ENCODE measurements around the gene BTBD2.

The BTBD2 gene

GRCh38 chr19:2043961-2044708, 28.6 kb upstream of the BTBD2 start:
- Histone ChIP-seq H2AFZ (ENCODE audit: insufficient read depth, low read length, poor library complexity) (no peak overlapping the region), H3K4ac (ENCODE audit: low read depth, low read length) (no peak overlapping the region), H3K23ac (ENCODE audit: low read length) (no peak overlapping the region), H3K27me3 (ENCODE audit: insufficient read depth, low read length) (no peaks in the 10 kb centered on the region), H2BK5ac (ENCODE audit: low read depth, low read length, poor library complexity) (no peak overlapping the region), H3K79me2 (ENCODE audit: control insufficient read depth, insufficient read depth, low read length, poor library complexity) (peaks cover 8% of the 10 kb centered on the region), H4K91ac (ENCODE audit: low read depth, low read length) (no peak overlapping the region), H2BK12ac (ENCODE audit: low read length) (no peak overlapping the region), H3K4me1 (ENCODE audit: control insufficient read depth in 1 of 2, insufficient read depth in 2 of 2, low read length in 2 of 2) (peaks cover 21 to 25% of the 10 kb centered on the region in 2 experiments), H2BK120ac (ENCODE audit: insufficient read depth, low read length, poor library complexity) (no peak overlapping the region), H2AK5ac (ENCODE audit: low read length) (no peak overlapping the region), H3K9me3 (ENCODE audit: insufficient read depth, low read depth, low read length) (peaks cover 1% of the 10 kb centered on the region), H3K27ac (ENCODE audit: low read depth, low read length) (no peak overlapping the region), H3K4me3 (ENCODE audit: low read depth, low read length) (no peak overlapping the region), H3K9ac (ENCODE audit: low read length) (no peak overlapping the region), H3K79me1 (ENCODE audit: low read length) (peaks cover 13% of the 10 kb centered on the region), H3K4me2 (ENCODE audit: low read length) (no peak overlapping the region), H4K12ac (ENCODE audit: low read depth, low read length) (no peak overlapping the region), H3K14ac (ENCODE audit: low read length) (no peak overlapping the region), H4K8ac (ENCODE audit: low read depth, low read length) (no peak overlapping the region), H3K36me3 (ENCODE audit: control insufficient read depth in 1 of 2, insufficient read depth in 2 of 2, low read length in 2 of 2) (peaks cover 77 to 79% of the 10 kb centered on the region in 2 experiments), H3K18ac (ENCODE audit: low read length) (no peak overlapping the region)
- no CpG with 5 or more reads among the region's 11 CpGs for WGBS (ENCODE audit: extremely low coverage, insufficient coverage, insufficient read length)
- DNase-seq, result no peak

- peaks cover 17 to 20% of the 10 kb centered on the region in 2 experiments for H3K4me1 ChIP-seq (ENCODE audit: control insufficient read depth in 1 of 2, insufficient read depth in 2 of 2, low read length in 2 of 2)
- H3K36me3 ChIP-seq (ENCODE audit: control insufficient read depth in 1 of 2, insufficient read depth in 2 of 2, low read length in 2 of 2), result peaks cover 78 to 80% of the 10 kb centered on the region in 2 experiments
- peaks cover 4% of the 10 kb centered on the region for H3K79me2 ChIP-seq (ENCODE audit: control insufficient read depth, insufficient read depth, low read length, poor library complexity)
- H2AK5ac ChIP-seq (ENCODE audit: low read length), result no peak overlapping the region
- no peak overlapping the region for H2BK12ac ChIP-seq (ENCODE audit: low read length)
- no peak overlapping the region for H3K18ac ChIP-seq (ENCODE audit: low read length)
- H3K79me1 ChIP-seq (ENCODE audit: low read length), result peaks cover 13% of the 10 kb centered on the region
- no peak overlapping the region for H3K23ac ChIP-seq (ENCODE audit: low read length)
- no peak for DNase-seq
- H2BK120ac ChIP-seq (ENCODE audit: insufficient read depth, low read length, poor library complexity), result no peak overlapping the region
- H2BK5ac ChIP-seq (ENCODE audit: low read depth, low read length, poor library complexity), result no peak overlapping the region
- no peak overlapping the region for H4K12ac ChIP-seq (ENCODE audit: low read depth, low read length)
- no peak overlapping the region for H3K27ac ChIP-seq (ENCODE audit: low read depth, low read length)
- no peak overlapping the region for H3K4me2 ChIP-seq (ENCODE audit: low read length)
- H3K4ac ChIP-seq (ENCODE audit: low read depth, low read length), result no peak overlapping the region
- no peak overlapping the region for H4K8ac ChIP-seq (ENCODE audit: low read depth, low read length)
- H3K9me3 ChIP-seq (ENCODE audit: insufficient read depth, low read depth, low read length), result peaks cover 1% of the 10 kb centered on the region
- H3K4me3 ChIP-seq (ENCODE audit: low read depth, low read length), result no peak overlapping the region
- no peak overlapping the region for H2AFZ ChIP-seq (ENCODE audit: insufficient read depth, low read length, poor library complexity)
- H3K9ac ChIP-seq (ENCODE audit: low read length), result no peak overlapping the region
- no CpG with 5 or more reads among the region's 9 CpGs for WGBS (ENCODE audit: extremely low coverage, insufficient coverage, insufficient read length)
- H3K14ac ChIP-seq (ENCODE audit: low read length), result no peak overlapping the region
- H4K91ac ChIP-seq (ENCODE audit: low read depth, low read length), result no peak overlapping the region
- H3K27me3 ChIP-seq (ENCODE audit: insufficient read depth, low read length), result no peaks in the 10 kb centered on the region
Observed at GRCh38 chr19:2043251-2043641, 27.7 kb upstream of the BTBD2 start.

- peak in 1 of 2 donors; percentile 55 for DNase-seq
- Histone ChIP-seq H3K4me2 (ENCODE audit: low read length) (peak overlapping the region; percentile 51), H3K18ac (ENCODE audit: low read length) (peak overlapping the region; percentile 85), H3K79me2 (ENCODE audit: control insufficient read depth, insufficient read depth, low read length, poor library complexity) (peaks cover 4% of the 10 kb centered on the region), H3K9me3 (ENCODE audit: insufficient read depth, low read depth, low read length) (peaks cover 1% of the 10 kb centered on the region), H4K8ac (ENCODE audit: low read depth, low read length) (peak overlapping the region; percentile 94), H4K91ac (ENCODE audit: low read depth, low read length) (peak overlapping the region; percentile 98), H2BK120ac (ENCODE audit: insufficient read depth, low read length, poor library complexity) (peak overlapping the region; percentile 73), H2BK5ac (ENCODE audit: low read depth, low read length, poor library complexity) (peak overlapping the region; percentile 81), H3K27me3 (ENCODE audit: insufficient read depth, low read length) (no peaks in the 10 kb centered on the region), H3K14ac (ENCODE audit: low read length) (peak overlapping the region; percentile 83), H3K27ac (ENCODE audit: low read depth, low read length) (peak overlapping the region; percentile 82), H3K36me3 (ENCODE audit: control insufficient read depth in 1 of 2, insufficient read depth in 2 of 2, low read length in 2 of 2) (peaks cover 77 to 79% of the 10 kb centered on the region in 2 experiments), H3K9ac (ENCODE audit: low read length) (no peak overlapping the region), H4K12ac (ENCODE audit: low read depth, low read length) (peak overlapping the region; percentile 71), H2AFZ (ENCODE audit: insufficient read depth, low read length, poor library complexity) (peak overlapping the region; percentile 66), H3K79me1 (ENCODE audit: low read length) (peaks cover 13% of the 10 kb centered on the region), H2AK5ac (ENCODE audit: low read length) (peak overlapping the region; percentile 95), H3K23ac (ENCODE audit: low read length) (no peak overlapping the region), H2BK12ac (ENCODE audit: low read length) (peak overlapping the region; percentile 88), H3K4me1 (ENCODE audit: control insufficient read depth in 1 of 2, insufficient read depth in 2 of 2, low read length in 2 of 2) (peaks cover 15 to 17% of the 10 kb centered on the region in 2 experiments), H3K4me3 (ENCODE audit: low read depth, low read length) (no peak overlapping the region), H3K4ac (ENCODE audit: low read depth, low read length) (peak overlapping the region; percentile 61)
- no CpG with 5 or more reads among the region's 29 CpGs for WGBS (ENCODE audit: extremely low coverage, insufficient coverage, insufficient read length)
Observed at GRCh38 chr19:2042485-2043250, 27.2 kb upstream of the BTBD2 start.

- peak; percentile 95 to 96 for DNase-seq
- H4K91ac ChIP-seq (ENCODE audit: low read depth, low read length), result peak overlapping the region; percentile 98
- H3K79me1 ChIP-seq (ENCODE audit: low read length), result peaks cover 13% of the 10 kb centered on the region
- peak overlapping the region; percentile 88 for H2BK12ac ChIP-seq (ENCODE audit: low read length)
- no peaks in the 10 kb centered on the region for H3K27me3 ChIP-seq (ENCODE audit: insufficient read depth, low read length)
- peak overlapping the region; percentile 61 for H3K4ac ChIP-seq (ENCODE audit: low read depth, low read length)
- H2BK5ac ChIP-seq (ENCODE audit: low read depth, low read length, poor library complexity), result peak overlapping the region; percentile 81
- H3K79me2 ChIP-seq (ENCODE audit: control insufficient read depth, insufficient read depth, low read length, poor library complexity), result peaks cover 4% of the 10 kb centered on the region
- peaks cover 1% of the 10 kb centered on the region for H3K9me3 ChIP-seq (ENCODE audit: insufficient read depth, low read depth, low read length)
- peak overlapping the region; percentile 53 for H3K4me2 ChIP-seq (ENCODE audit: low read length)
- peak overlapping the region; percentile 71 for H4K12ac ChIP-seq (ENCODE audit: low read depth, low read length)
- peak overlapping the region; percentile 73 for H2BK120ac ChIP-seq (ENCODE audit: insufficient read depth, low read length, poor library complexity)
- peak overlapping the region; percentile 8 for H3K4me3 ChIP-seq (ENCODE audit: low read depth, low read length)
- H3K36me3 ChIP-seq (ENCODE audit: control insufficient read depth in 1 of 2, insufficient read depth in 2 of 2, low read length in 2 of 2), result peaks cover 76 to 79% of the 10 kb centered on the region in 2 experiments
- H3K27ac ChIP-seq (ENCODE audit: low read depth, low read length), result peak overlapping the region; percentile 82
- peak overlapping the region; percentile 95 for H2AK5ac ChIP-seq (ENCODE audit: low read length)
- peaks cover 13 to 14% of the 10 kb centered on the region in 2 experiments for H3K4me1 ChIP-seq (ENCODE audit: control insufficient read depth in 1 of 2, insufficient read depth in 2 of 2, low read length in 2 of 2)
- no CpG with 5 or more reads among the region's 77 CpGs for WGBS (ENCODE audit: extremely low coverage, insufficient coverage, insufficient read length)
- peak overlapping the region; percentile 83 for H3K14ac ChIP-seq (ENCODE audit: low read length)
- peak overlapping the region; percentile 66 for H2AFZ ChIP-seq (ENCODE audit: insufficient read depth, low read length, poor library complexity)
- peak overlapping the region; percentile 42 for H3K9ac ChIP-seq (ENCODE audit: low read length)
- H3K18ac ChIP-seq (ENCODE audit: low read length), result peak overlapping the region; percentile 85
- H3K23ac ChIP-seq (ENCODE audit: low read length), result no peak overlapping the region
- peak overlapping the region; percentile 94 for H4K8ac ChIP-seq (ENCODE audit: low read depth, low read length)
Observed at GRCh38 chr19:2041683-2042484, 26.4 kb upstream of the BTBD2 start.
